Inflammatory macrophage treated with lipopolysaccharide for 4 hours (primary cell): ENCODE results near the gene PELI3.

ENCODE experiments used
- DNase-seq: peaks from one replicate; pipeline ENCODE4 v3.0.0-alpha.2; 2020

Gene PELI3

GRCh38 chr11:66475349-66476172, 8.9 kb downstream of the PELI3 start:
- no peak for DNase-seq

GRCh38 chr11:66476173-66476840, 9.6 kb downstream of the PELI3 start:
- no peak for DNase-seq

- no peak for DNase-seq
Measured at GRCh38 chr11:66476841-66477251, 10.1 kb downstream of the PELI3 start.

GRCh38 chr11:66477263-66478201, 10.8 kb downstream of the PELI3 start:
- DNase-seq, result no peak

GRCh38 chr11:66478729-66479393, 12.2 kb downstream of the PELI3 start:
- DNase-seq, result no peak

- peak; percentile 10 for DNase-seq
Measured at GRCh38 chr11:66479394-66480116, 12.8 kb downstream of the PELI3 start.

GRCh38 chr11:66480117-66480938, 13.6 kb downstream of the PELI3 start, which contains the start of gene DPP3:
Gene DPP3 (plus strand): TSS chr11:66480434. CDS start chr11:66482201, 1,767 bp downstream.
- DNase-seq, result peak; percentile 99

GRCh38 chr11:66484806-66485380, 18.2 kb downstream of the PELI3 start:
- no peak for DNase-seq

- no peak for DNase-seq
Measured at GRCh38 chr11:66488957-66489356, 22.3 kb downstream of the PELI3 start.

- DNase-seq, result no peak
Measured at GRCh38 chr11:66489636-66490035, 22.9 kb downstream of the PELI3 start.

- DNase-seq, result no peak
Measured at GRCh38 chr11:66491315-66491935, 24.7 kb downstream of the PELI3 start.

- DNase-seq, result no peak
Measured at GRCh38 chr11:66492161-66492865, 25.6 kb downstream of the PELI3 start.

GRCh38 chr11:66493130-66493529, 26.4 kb downstream of the PELI3 start:
- no peak for DNase-seq

- DNase-seq, result no peak
Measured at GRCh38 chr11:66494458-66494857, 27.8 kb downstream of the PELI3 start.

GRCh38 chr11:66494935-66495334, 28.2 kb downstream of the PELI3 start:
- no peak for DNase-seq

- DNase-seq, result no peak
Measured at GRCh38 chr11:66495401-66495854, 28.7 kb downstream of the PELI3 start.

- DNase-seq, result no peak
Measured at GRCh38 chr11:66497206-66497605, 30.5 kb downstream of the PELI3 start.

- DNase-seq, result no peak
Measured at GRCh38 chr11:66498506-66498905, 31.8 kb downstream of the PELI3 start.

- DNase-seq, result no peak
Measured at GRCh38 chr11:66505276-66505816, 38.6 kb downstream of the PELI3 start.
